Measurements from ENCODE around the gene PCDH11Y. TPM values are rescaled to one million over a fixed set of nuclear protein-coding genes. Genes with fewer than 3 reads are reported as not detected.
"Not testable (repeated sequence)": the region's sequence is repeated elsewhere in the genome, so short reads cannot be mapped to it uniquely, and the experiment has no call there.

Gene PCDH11Y
- not detected for polyA plus RNA-seq (2013, experiment 1 of 2; ENCODE audit: insufficient read length)
- polyA plus RNA-seq (2013, experiment 2 of 2; ENCODE audit: insufficient read length): not detected

GRCh38 chrY:5000057-5000456 is at the start of gene PCDH11Y:
TSS of gene PCDH11Y (plus strand) at chrY:5000296. CDS start at chrY:5057100, 56,804 bp downstream.
- DNase-seq: not testable (repeated sequence)

GRCh38 chrY:4967894-4968293 is 32.2 kb upstream of the PCDH11Y start:
- DNase-seq: not testable (repeated sequence)

- DNase-seq: not testable (repeated sequence)
These were observed 8.2 kb upstream of the PCDH11Y start for GRCh38 chrY:4991743-4992400.

GRCh38 chrY:4994892-4995291 is 5.2 kb upstream of the PCDH11Y start:
- not testable (repeated sequence) for DNase-seq

GRCh38 chrY:5002476-5003184 is 2.5 kb downstream of the PCDH11Y start:
- not testable (repeated sequence) for DNase-seq

- DNase-seq: not testable (repeated sequence)
These were observed 39.0 kb downstream of the PCDH11Y start for GRCh38 chrY:5038972-5039523.

GRCh38 chrY:5083017-5083416 is 82.9 kb downstream of the PCDH11Y start:
- not testable (repeated sequence) for DNase-seq

GRCh38 chrY:5182998-5183397 is 182.9 kb downstream of the PCDH11Y start:
- not testable (repeated sequence) for DNase-seq

GRCh38 chrY:5215116-5215515 is 215.0 kb downstream of the PCDH11Y start:
- not testable (repeated sequence) for DNase-seq

- not testable (repeated sequence) for DNase-seq
These were observed 324.8 kb downstream of the PCDH11Y start for GRCh38 chrY:5324931-5325330.

- not testable (repeated sequence) for DNase-seq
These were observed 342.1 kb downstream of the PCDH11Y start for GRCh38 chrY:5342220-5342619.

- DNase-seq: not testable (repeated sequence)
These were observed 543.6 kb downstream of the PCDH11Y start for GRCh38 chrY:5543705-5544104.

- DNase-seq: not testable (repeated sequence)
These were observed 638.5 kb downstream of the PCDH11Y start for GRCh38 chrY:5638589-5638988.

GRCh38 chrY:5679265-5679664 is 679.2 kb downstream of the PCDH11Y start:
- not testable (repeated sequence) for DNase-seq

GRCh38 chrY:5708727-5709126 is 708.6 kb downstream of the PCDH11Y start:
- DNase-seq: not testable (repeated sequence)

GRCh38 chrY:5709788-5710381 is 709.8 kb downstream of the PCDH11Y start:
- not testable (repeated sequence) for DNase-seq

GRCh38 chrY:5761403-5761802 is 761.3 kb downstream of the PCDH11Y start:
- DNase-seq: not testable (repeated sequence)

- not testable (repeated sequence) for DNase-seq
These were observed 776.4 kb downstream of the PCDH11Y start for GRCh38 chrY:5776485-5776884.

All from fibroblast of skin of back (primary cell).